K562 (cell line): ENCODE measurements around the gene NXT1. TPM values are rescaled to one million over a fixed set of nuclear protein-coding genes. Genes with fewer than 3 reads are reported as not detected.

ENCODE experiments used
- CCAR2 ChIP-seq: fragments of 200-400 bp; formaldehyde crosslinking; IDR thresholded peaks from 2 replicates; pipeline ENCODE4 v1.6.1; 2017; ENCODE audit warnings: mild to moderate bottlenecking, low read depth, low read length
- CREM ChIP-seq: IDR thresholded peaks from 2 replicates; pipeline ENCODE4 v1.6.1; 2014; ENCODE audit warnings: antibody characterized with exemption, low read depth
- FOS ChIP-seq: IDR thresholded peaks from 3 replicates; pipeline ENCODE4 v1.6.1; 2011; ENCODE audit not compliant: insufficient read length; ENCODE audit errors: extremely low read depth
- HLTF ChIP-seq: fragments of 450-650 bp; IDR thresholded peaks from 2 replicates; pipeline ENCODE4 v1.6.1; 2016
- IFI16 ChIP-seq: fragments of 250-450 bp; sonication (Bioruptor Pico); IDR thresholded peaks from 2 replicates; pipeline ENCODE4 v2.1.2; 2022; ENCODE audit warnings: mild to moderate bottlenecking, inconsistent platforms
- KAT2B ChIP-seq: IDR thresholded peaks from one replicate; pipeline ENCODE4 v1.6.1; 2012; ENCODE audit warnings: low read depth, mild to moderate bottlenecking, control low read depth, inconsistent platforms, low read length, moderate library complexity
- TOE1 ChIP-seq, 2 experiments: fragments of 450-650 bp in 1 of 2; sonication (generic) in 1 of 2; formaldehyde crosslinking in 1 of 2; IDR thresholded peaks; 2 replicates each; pipeline versions ENCODE4 v1.7.1 to v1.8.0; 2016 to 2022; ENCODE audit warnings: borderline replicate concordance in 2 of 2, mild to moderate bottlenecking in 2 of 2, antibody characterized with exemption in 1 of 2, inconsistent platforms in 1 of 2, low read depth in 1 of 2, missing genetic modification reagents in 1 of 2, moderate library complexity in 1 of 2
- U2AF2 ChIP-seq: fragments of 200-400 bp; formaldehyde crosslinking; optimal IDR thresholded peaks from 2 replicates; pipeline ENCODE3; 2017; ENCODE audit warnings: low read depth, mild to moderate bottlenecking, low read length
- ZMIZ1 ChIP-seq, 2 experiments: fragments of 150-350 bp in 1 of 2; IDR thresholded peaks; 2 replicates each; pipeline ENCODE4 v1.6.1; 2012 to 2016; ENCODE audit warnings: low read depth in 2 of 2, low read length in 2 of 2, mild to moderate bottlenecking in 1 of 2, moderate library complexity in 1 of 2
- ZNF143 ChIP-seq: sonication (generic); formaldehyde crosslinking; IDR thresholded peaks from 2 replicates; pipeline ENCODE4 v1.9.0; 2022; ENCODE audit warnings: mild to moderate bottlenecking, missing genetic modification reagents
- ZNF318 ChIP-seq, 2 experiments: fragments of 450-650 bp; IDR thresholded peaks; 2 replicates each; pipeline ENCODE4 v1.6.1; 2016; ENCODE audit warnings: mild to moderate bottlenecking in 2 of 2, borderline replicate concordance in 1 of 2, low read depth in 1 of 2, moderate library complexity in 1 of 2
- ZNF655 ChIP-seq: fragments of 250-450 bp; sonication (Bioruptor Pico); IDR thresholded peaks from 2 replicates; pipeline ENCODE4 v1.5.0; 2021
- ZZZ3 ChIP-seq: fragments of 450-650 bp; IDR thresholded peaks from 2 replicates; pipeline ENCODE4 v1.6.1; 2016; ENCODE audit warnings: antibody characterized with exemption, mild to moderate bottlenecking, moderate library complexity
- polyA plus RNA-seq, 8 experiments: library from polyadenylated mRNA; depleted of rRNA in 4 of 8; stranded (reverse) in 5 of 8; unstranded in 3 of 8; fragments of >200 nt; fragmentation: Nextera tagmentation in 2 of 8; fragmentation: Illumina TruSeq in 1 of 8; extraction: Ambion mirVana in 2 of 8; extraction: Trizol in 1 of 8; gene quantifications; 2 replicates each; pipeline versions ENCODE4 v1.2.1 to v1.2.3, GENCODE V29; 2011 to 2014; ENCODE audit warnings: inconsistent platforms in 1 of 8, missing spikeins in 1 of 8
- total RNA-seq, 7 experiments: library from RNA; depleted of rRNA in 6 of 7; stranded (reverse); fragments of >200 nt in 6 of 7; fragmentation: Illumina TruSeq in 2 of 7; extraction: Trizol in 2 of 7; gene quantifications; 2 replicates each; pipeline versions ENCODE4 v1.2.1 to v1.2.3, GENCODE V29; 2011 to 2021; ENCODE audit warnings: low replicate concordance in 1 of 7

Gene NXT1
- total and polyA plus RNA-seq, 9 of the 15 experiments (the other 6 are each of a cell fraction or from before 2014, with no cell fraction given): 7.7 to 50.9 (median 35.6) TPM

GRCh38 chr20:23361476-23362391 is 11.1 kb downstream of the NXT1 start, which contains the start of gene GZF1 (continued):
- TF ChIP-seq U2AF2 (no peak), ZZZ3 (no peak), KAT2B (no peak), HLTF (no peak), ZMIZ1 (IDR thresholded peaks at IDR 0.05; ENCODE audit: low read depth in 2 of 2, low read length in 2 of 2) (no peak; a peak in 1 of 4 replicates), ZNF655 (CRISPR knock-in tag) (no peak), ZNF143 (CRISPR knock-in tag) (no peak), FOS (no peak), CCAR2 (no peak), IFI16 (CRISPR knock-in tag) (no peak), ZNF318 (IDR thresholded peaks at IDR 0.05; ENCODE audit: borderline replicate concordance in 1 of 2, low read depth in 1 of 2) (no peak), TOE1 (IDR thresholded peaks at IDR 0.05; ENCODE audit: borderline replicate concordance) (peak; percentile 98), TOE1 (CRISPR knock-in tag; IDR thresholded peaks at IDR 0.05; ENCODE audit: borderline replicate concordance, low read depth) (no peak), CREM (peak; percentile 99)
